HL-60 (cell line): Measurements from ENCODE around the gene HIGD1A.

Source experiments
- DNase-seq, 2 experiments: peaks; one replicate each; pipeline ENCODE4 v3.0.0-alpha.2; 2010 to 2020; ENCODE audit warnings: low read depth in 1 of 2, low spot score in 1 of 2
- H3K27ac ChIP-seq: fragments of 250-450 bp; sonication (Bioruptor Pico); replicated peaks from 2 replicates; pipeline ENCODE4 v1.5.1; 2020; ENCODE audit warnings: mild to moderate bottlenecking, moderate library complexity
- H3K27me3 ChIP-seq: fragments of 250-450 bp; sonication (Bioruptor Pico); 2 replicates; pipeline ENCODE4 v1.5.1; 2021; ENCODE audit warnings: mild to moderate bottlenecking, moderate library complexity; ENCODE audit not compliant: insufficient read depth, poor library complexity, severe bottlenecking
- H3K4me3 ChIP-seq: replicated peaks from 2 replicates; pipeline ENCODE4 v1.5.1; 2011; ENCODE audit warnings: mild to moderate bottlenecking, control low read depth, low read length; ENCODE audit not compliant: insufficient read depth
- CTCF ChIP-seq: IDR thresholded peaks from one replicate; pipeline ENCODE4 v1.5.1; 2011; ENCODE audit warnings: low read length, control low read depth, inconsistent platforms; ENCODE audit not compliant: insufficient read depth
- GABPA ChIP-seq: IDR thresholded peaks from 2 replicates; pipeline ENCODE4 v1.6.1; 2012; ENCODE audit warnings: low read depth
- POLR2AphosphoS5 ChIP-seq: IDR thresholded peaks from 2 replicates; pipeline ENCODE4 v1.6.1; 2012; ENCODE audit warnings: low read depth
- REST ChIP-seq: IDR thresholded peaks from 2 replicates; pipeline ENCODE4 v1.6.1; 2012; ENCODE audit warnings: low read depth; ENCODE audit not compliant: insufficient replicate concordance
- SPI1 ChIP-seq: IDR thresholded peaks from 2 replicates; pipeline ENCODE4 v1.6.1; 2012; ENCODE audit warnings: low read depth, mild to moderate bottlenecking, borderline replicate concordance

The HIGD1A gene

GRCh38 chr3:42804831-42805132 lies 492 bp upstream of the HIGD1A start:
- peak overlapping the region; percentile 94 for H3K4me3 ChIP-seq

GRCh38 chr3:42803414-42804105 lies 730 bp downstream of the HIGD1A start:
- no peaks in the 10 kb centered on the region for H3K27me3 ChIP-seq
- H3K4me3 ChIP-seq = peak overlapping the region; percentile 94
- peak in 1 of 2 experiments; percentile 16 for DNase-seq
- no peak for TF ChIP-seq POLR2AphosphoS5
- no peak for TF ChIP-seq GABPA
- TF ChIP-seq SPI1 = no peak
- no peak for TF ChIP-seq REST
- no peak for TF ChIP-seq CTCF
- H3K27ac ChIP-seq = peak overlapping the region; percentile 65

More at GRCh38 chr3:42804831-42805132, 492 bp upstream of the HIGD1A start:
- H3K27me3 ChIP-seq = no peaks in the 10 kb centered on the region
- TF ChIP-seq GABPA (no peak), SPI1 (no peak), POLR2AphosphoS5 (no peak), REST (no peak), CTCF (no peak)
- peak overlapping the region; percentile 65 for H3K27ac ChIP-seq
- no peak for DNase-seq

- no peaks in the 10 kb centered on the region for H3K27me3 ChIP-seq
- DNase-seq = no peak
- TF ChIP-seq GABPA (no peak), REST (no peak), POLR2AphosphoS5 (no peak), SPI1 (no peak), CTCF (no peak)
- H3K27ac ChIP-seq = no peak overlapping the region
- H3K4me3 ChIP-seq = peak overlapping the region; percentile 94
These were observed 1.3 kb downstream of the HIGD1A start for GRCh38 chr3:42802876-42803413.
